Transverse colon (tissue), 4 donors: ENCODE measurements around the gene UTP18. TPM values are rescaled to one million over a fixed set of nuclear protein-coding genes. Genes with fewer than 3 reads are reported as not detected.
"Not testable (repeated sequence)": the region's sequence is repeated elsewhere in the genome, so short reads cannot be mapped to it uniquely, and the experiment has no call there.

Source experiments
- DNase-seq: peaks from one replicate; pipeline ENCODE4 v3.0.0-alpha.2; 2019
- H3K27ac ChIP-seq, 4 donors: fragments of 200-600 bp; sonication (generic); 2 replicates each; pipeline ENCODE4 v1.5.1; 2016 to 2018; ENCODE audit warnings: inconsistent platforms in 4 of 4
- H3K27me3 ChIP-seq: fragments of 200-600 bp; sonication (generic); 2 replicates; pipeline ENCODE4 v1.5.1; 2017; ENCODE audit warnings: inconsistent platforms
- H3K36me3 ChIP-seq, 4 donors: fragments of 200-600 bp; sonication (generic); 2 replicates each; pipeline ENCODE4 v1.5.1; 2017 to 2019; ENCODE audit warnings: inconsistent platforms in 4 of 4
- H3K4me1 ChIP-seq, 4 donors: fragments of 200-600 bp; sonication (generic); 2 replicates each; pipeline ENCODE4 v1.5.1; 2017 to 2020; ENCODE audit warnings: inconsistent platforms in 4 of 4
- H3K4me3 ChIP-seq, 4 donors: fragments of 200-600 bp; sonication (generic); 1 replicate in 1 of 4; 2 replicates in 3 of 4; pipeline versions ENCODE4 v1.5.1 to v1.6.1; 2017 to 2019; ENCODE audit warnings: inconsistent platforms in 4 of 4
- H3K9me3 ChIP-seq, 2 donors: fragments of 200-600 bp; sonication (generic); 2 replicates each; pipeline ENCODE4 v1.5.1; 2017 to 2019; ENCODE audit warnings: inconsistent platforms in 2 of 2
- EP300 ChIP-seq: sonication (generic); formaldehyde crosslinking; IDR thresholded peaks from one replicate; pipeline ENCODE4 v1.6.1; 2017; ENCODE audit warnings: antibody characterized with exemption, low read depth
- POLR2A ChIP-seq: fragments of 450-650 bp; IDR thresholded peaks from one replicate; pipeline ENCODE4 v1.6.1; 2016; ENCODE audit warnings: antibody characterized with exemption, mild to moderate bottlenecking, moderate library complexity
- POLR2AphosphoS5 ChIP-seq, 3 donors: sonication (generic); formaldehyde crosslinking; IDR thresholded peaks; one replicate each; pipeline ENCODE4 v1.6.1; 2016; ENCODE audit warnings: antibody characterized with exemption in 3 of 3
- WGBS, 2 donors: methylation state at CpG; one replicate each; pipeline ENCODE4 v1.1.5; 2018; ENCODE audit warnings: low coverage in 1 of 2; 5-methylcytosine and 5-hydroxymethylcytosine counted together
- in situ Hi-C, 4 donors: fragments of 200-750 bp; cut with MboI; loops; one replicate each; pipeline versions ENCODE4 v1.15.0 to v1.15.1; 2017; ENCODE audit warnings: low sequenced_read_pairs in 3 of 4, low pct_ligation_motif_present in 1 of 4, low pct_unique_long_range_greater_than_20kb in 1 of 4
- intact Hi-C: fragments of 100-400 bp; cut with DNase I; formaldehyde crosslinking; loops from one replicate; pipeline ENCODE4 v1.15.1; 2023; ENCODE audit warnings: low total_unique reads
- total RNA-seq, 4 donors: library from RNA; depleted of rRNA; stranded (reverse); fragments of >200 nt; gene quantifications; one replicate each; pipeline ENCODE4 v1.1.0, GENCODE V29; 2016
- TF ChIP-seq, protein P1 (sequence below), 5 experiments: fragments of 200-600 bp in 3 of 5; fragments of 450-650 bp in 2 of 5; sonication (generic) in 3 of 5; IDR thresholded peaks; 1 replicate in 2 of 5; 2 replicates in 3 of 5; pipeline ENCODE4 v1.5.1; 2016 to 2017; ENCODE audit warnings: antibody characterized with exemption in 5 of 5, inconsistent platforms in 3 of 5, mild to moderate bottlenecking in 2 of 5, moderate library complexity in 1 of 5

Gene UTP18
- total RNA-seq, 4 donors from 2014 or later, result 13.1 to 33.0 (median 18.8) TPM

DNA sequence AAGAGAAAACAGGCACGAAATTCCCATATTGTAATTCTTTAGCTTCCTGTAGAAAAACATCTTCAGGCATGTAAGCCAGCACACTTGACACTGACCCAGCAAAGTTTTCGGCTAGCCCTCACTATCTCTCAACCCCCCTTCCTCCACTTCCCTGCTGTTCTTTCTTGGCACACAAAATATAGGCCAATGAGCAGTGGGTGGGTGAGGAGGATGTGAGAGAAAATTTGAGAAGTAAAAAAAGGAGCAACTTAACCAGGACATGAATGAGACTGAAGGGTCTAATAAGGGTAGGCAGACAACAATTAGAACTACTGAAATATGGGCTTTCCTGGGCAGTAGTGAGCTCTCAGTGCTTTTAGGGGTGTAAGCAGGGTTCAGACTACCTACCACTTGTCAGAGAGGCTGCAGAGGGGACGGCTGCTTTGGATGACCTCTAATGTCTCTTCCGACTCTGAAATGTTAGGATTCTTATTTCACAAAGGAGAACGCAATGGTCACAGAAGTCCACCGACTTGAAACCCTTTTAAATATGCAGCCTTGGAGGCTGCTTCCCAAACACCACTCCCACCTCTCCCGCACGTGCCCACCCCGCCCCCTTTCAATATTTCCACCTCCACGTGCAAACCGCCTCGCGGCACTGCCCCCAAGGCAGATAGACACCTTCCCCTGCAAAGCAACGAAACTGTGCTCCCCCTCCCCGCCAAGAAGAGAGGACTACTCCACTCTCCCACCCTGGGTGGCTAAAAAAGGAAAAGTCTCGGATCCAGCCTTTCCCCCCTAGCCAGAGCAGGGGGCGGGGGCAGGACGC is 1.4 kb upstream of the UTP18 start:
- Histone ChIP-seq H3K27ac (peak overlapping the region; percentile 97 to 99 (median 98)), H3K27me3 (no peaks in the 10 kb centered on the region), H3K4me3 (peak overlapping the region; percentile 82 to 99 (median 94)), H3K4me1 (peaks cover 0 to 63% (median 30%) of the 10 kb centered on the region in 4 donors), H3K36me3 (peaks cover 0 to 14% (median 0%) of the 10 kb centered on the region in 4 donors), H3K9me3 (no peaks in the 10 kb centered on the region)
- intact Hi-C loops (no loop called here), in situ Hi-C loops (no loop called here)
- TF ChIP-seq POLR2AphosphoS5 (IDR thresholded peaks at IDR 0.05) (no peak), EP300 (no peak), POLR2A (no peak)
- TF ChIP-seq, protein P1, sequence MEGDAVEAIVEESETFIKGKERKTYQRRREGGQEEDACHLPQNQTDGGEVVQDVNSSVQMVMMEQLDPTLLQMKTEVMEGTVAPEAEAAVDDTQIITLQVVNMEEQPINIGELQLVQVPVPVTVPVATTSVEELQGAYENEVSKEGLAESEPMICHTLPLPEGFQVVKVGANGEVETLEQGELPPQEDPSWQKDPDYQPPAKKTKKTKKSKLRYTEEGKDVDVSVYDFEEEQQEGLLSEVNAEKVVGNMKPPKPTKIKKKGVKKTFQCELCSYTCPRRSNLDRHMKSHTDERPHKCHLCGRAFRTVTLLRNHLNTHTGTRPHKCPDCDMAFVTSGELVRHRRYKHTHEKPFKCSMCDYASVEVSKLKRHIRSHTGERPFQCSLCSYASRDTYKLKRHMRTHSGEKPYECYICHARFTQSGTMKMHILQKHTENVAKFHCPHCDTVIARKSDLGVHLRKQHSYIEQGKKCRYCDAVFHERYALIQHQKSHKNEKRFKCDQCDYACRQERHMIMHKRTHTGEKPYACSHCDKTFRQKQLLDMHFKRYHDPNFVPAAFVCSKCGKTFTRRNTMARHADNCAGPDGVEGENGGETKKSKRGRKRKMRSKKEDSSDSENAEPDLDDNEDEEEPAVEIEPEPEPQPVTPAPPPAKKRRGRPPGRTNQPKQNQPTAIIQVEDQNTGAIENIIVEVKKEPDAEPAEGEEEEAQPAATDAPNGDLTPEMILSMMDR (IDR thresholded peaks at IDR 0.05), result no peak
- peak; percentile 34 for DNase-seq
- WGBS, 2 donors, result 2 to 5% methylated on average over 5 to 18 of the region's 18 CpGs

DNA sequence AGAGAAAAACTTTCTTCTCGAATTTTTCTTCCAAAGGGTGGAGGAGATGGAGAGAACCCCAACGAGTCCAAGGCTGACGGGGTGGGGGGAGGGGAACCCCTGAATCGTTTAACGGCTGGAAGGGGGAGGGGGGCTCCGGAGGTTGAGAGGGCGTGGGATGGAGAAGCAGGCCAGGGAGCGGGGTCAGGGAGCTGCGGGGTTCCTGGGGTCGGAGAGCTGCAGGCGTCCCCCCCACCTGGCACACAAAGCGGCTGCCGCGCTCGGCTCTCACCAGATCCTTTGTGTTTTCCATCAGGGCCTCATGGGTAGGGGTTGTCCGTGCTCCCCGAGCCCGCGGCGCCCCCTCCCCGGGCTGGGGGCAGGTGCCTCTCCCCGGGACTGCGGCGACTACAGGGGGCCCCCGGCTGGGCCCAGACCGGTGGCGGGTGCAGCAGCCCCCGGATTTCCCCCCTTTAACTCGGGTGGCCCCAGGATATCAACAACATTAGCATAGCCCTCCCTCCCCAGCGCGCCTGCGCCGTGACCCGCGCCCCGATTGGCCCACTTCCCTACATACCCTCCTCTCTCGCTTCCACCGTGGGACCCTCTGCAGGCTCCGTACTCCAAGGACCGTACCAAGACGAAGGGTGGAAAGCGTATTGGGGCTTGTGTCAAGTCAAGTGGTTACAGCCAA is 646 bp upstream of the UTP18 start, which contains the start of gene MBTD1:
Gene MBTD1, minus strand, starts transcription at position 486 of the 673 bp plus-strand sequence. CDS start 34,888 bp downstream, outside the sequence.
- Histone ChIP-seq H3K36me3 (peaks cover 0 to 12% (median 0%) of the 10 kb centered on the region in 4 donors), H3K4me1 (peaks cover 0 to 63% (median 30%) of the 10 kb centered on the region in 4 donors), H3K9me3 (no peaks in the 10 kb centered on the region), H3K27me3 (no peaks in the 10 kb centered on the region), H3K27ac (peak within 1 kb of the TSS; percentile 97 to 99 (median 98)), H3K4me3 (peak within 1 kb of the TSS; percentile 82 to 99 (median 94))
- TF ChIP-seq POLR2AphosphoS5 (IDR thresholded peaks at IDR 0.05) (peak; percentile 32 to 67 (median 43)), EP300 (no peak), POLR2A (peak; percentile 14)
- TF ChIP-seq, protein P1 (IDR thresholded peaks at IDR 0.05), result no peak
- peak; percentile 96 for DNase-seq
- in situ Hi-C loops, result no loop called here
- intact Hi-C loops, result no loop called here
- WGBS, 2 donors, result 2 to 4% methylated on average over 11 to 41 of the region's 42 CpGs

- peaks cover 0 to 16% (median 4%) of the 10 kb centered on the region in 4 donors for H3K36me3 ChIP-seq
- intact Hi-C loops (no loop called here), in situ Hi-C loops (no loop called here)
- H3K4me1 ChIP-seq, result peaks cover 0 to 48% (median 25%) of the 10 kb centered on the region in 4 donors
- no peaks in the 10 kb centered on the region for H3K9me3 ChIP-seq
- no peak for DNase-seq
- WGBS, 2 donors, result 20 to 25% methylated on average over 17 to 22 of the region's 42 CpGs
- no peak for TF ChIP-seq POLR2A
- peak overlapping the region; percentile 97 to 99 (median 98) for H3K27ac ChIP-seq
- no peaks in the 10 kb centered on the region for H3K27me3 ChIP-seq
- peak overlapping the region; percentile 74 to 99 (median 88) for H3K4me3 ChIP-seq
These were observed 948 bp downstream of the UTP18 start for GRCh38 chr17:51261024-51261963.

- 69 to 80% methylated on average over 2 to 3 of the region's 3 CpGs for WGBS, 2 donors
- no peaks in the 10 kb centered on the region for H3K9me3 ChIP-seq
- no peak for DNase-seq
- in situ Hi-C loops (no loop called here), intact Hi-C loops (no loop called here)
- TF ChIP-seq POLR2A (no peak), POLR2AphosphoS5 (IDR thresholded peaks at IDR 0.05) (no peak), EP300 (no peak)
- TF ChIP-seq, protein P1 (IDR thresholded peaks at IDR 0.05), result no peak
- H3K27ac ChIP-seq, result no peak overlapping the region
- H3K4me1 ChIP-seq, result peaks cover 0 to 33% (median 23%) of the 10 kb centered on the region in 4 donors
- no peaks in the 10 kb centered on the region for H3K27me3 ChIP-seq
- H3K4me3 ChIP-seq, result no peak overlapping the region
- H3K36me3 ChIP-seq, result peaks cover 0 to 28% (median 14%) of the 10 kb centered on the region in 4 donors
These were observed 2.7 kb downstream of the UTP18 start for GRCh38 chr17:51263006-51263405.

DNA sequence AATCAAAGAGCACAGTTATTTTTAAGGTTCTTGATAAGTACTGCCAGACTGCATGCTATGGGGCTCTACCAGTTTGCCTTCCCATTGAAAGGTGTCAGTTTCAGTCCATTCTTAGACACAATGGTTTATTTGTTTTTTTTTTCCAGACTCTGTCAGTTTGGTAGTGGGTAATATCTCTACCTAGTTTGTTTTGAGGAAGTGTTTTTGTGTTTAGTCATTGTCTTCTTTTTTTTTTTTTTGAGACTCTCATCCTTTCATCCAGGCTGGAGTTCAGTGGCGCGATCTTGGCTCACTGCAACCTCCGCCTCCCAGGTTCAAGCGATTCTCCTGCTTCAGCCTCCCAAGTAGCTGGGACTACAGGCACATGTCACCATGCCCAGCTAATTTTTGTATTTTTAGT is 4.1 kb downstream of the UTP18 start:
- H3K27me3 ChIP-seq, result not testable (repeated sequence)
- 98% methylated on average over 4 of the region's 4 CpGs; no CpG with 5 or more reads in 1 of the 2 donors for WGBS, 2 donors

More for the DNA sequence above, 4.1 kb downstream of the UTP18 start:
- H3K9me3 ChIP-seq, H3K27ac ChIP-seq, H3K4me3 ChIP-seq, intact Hi-C loops, in situ Hi-C loops, DNase-seq: not testable (repeated sequence)
- Histone ChIP-seq H3K4me1 (peaks cover 0 to 21% (median 10%) of the 10 kb centered on the region in 4 donors), H3K36me3 (peaks cover 0 to 38% (median 18%) of the 10 kb centered on the region in 4 donors)
